Stimulated activated CD4-positive, alpha-beta T cell treated with anti-CD3 and anti-CD28 coated beads, Interleukin-4, amount 100 ng/mL, for 24 hours (primary cell): ENCODE measurements around the gene ARL6.
A peak's percentile ranks its signal among the peaks of the same experiment; 100 is the strongest.

Experiments
- DNase-seq: peaks from one replicate; pipeline ENCODE4 v3.0.0-alpha.2; 2020

The ARL6 gene, protein sequence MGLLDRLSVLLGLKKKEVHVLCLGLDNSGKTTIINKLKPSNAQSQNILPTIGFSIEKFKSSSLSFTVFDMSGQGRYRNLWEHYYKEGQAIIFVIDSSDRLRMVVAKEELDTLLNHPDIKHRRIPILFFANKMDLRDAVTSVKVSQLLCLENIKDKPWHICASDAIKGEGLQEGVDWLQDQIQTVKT

DNA sequence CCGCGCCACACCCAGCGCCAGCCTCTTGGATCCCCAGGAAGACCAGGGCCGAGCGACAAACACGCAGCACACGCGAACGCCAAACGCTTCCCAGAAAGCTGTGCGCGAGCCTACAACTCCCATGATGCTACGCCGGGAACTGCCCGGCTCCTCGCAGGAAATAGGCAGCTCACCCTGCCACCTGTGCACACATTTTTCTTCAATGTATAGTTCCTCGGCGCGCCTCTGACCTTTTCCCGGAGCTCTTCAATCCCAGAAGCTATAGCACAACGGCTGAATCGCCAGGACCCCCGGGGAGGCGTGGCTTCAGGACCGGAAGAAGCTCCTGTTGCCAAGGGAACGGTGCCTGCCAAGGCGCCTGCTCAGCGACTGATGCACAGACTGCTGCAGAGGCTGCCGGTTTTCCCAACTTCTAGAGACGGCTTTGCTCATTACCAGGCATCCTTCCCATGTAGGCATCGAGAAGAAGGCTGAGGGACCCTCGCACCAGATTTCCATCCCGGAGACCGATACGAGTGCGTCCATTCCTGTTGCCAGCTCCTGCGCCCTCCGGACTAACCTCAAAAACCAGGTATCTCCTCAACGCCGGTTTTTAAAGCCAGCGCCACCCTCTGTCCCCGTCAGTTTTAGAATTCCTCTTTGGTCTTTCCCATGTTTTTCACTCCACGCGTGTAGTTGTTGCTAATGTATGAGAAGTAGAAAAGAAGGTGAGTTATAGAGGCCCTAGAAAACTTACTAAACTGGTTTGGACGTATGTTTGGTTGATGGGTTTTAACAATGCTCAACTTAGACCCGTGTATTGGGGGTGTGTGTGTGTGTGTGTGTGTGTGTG, at the start of gene ARL6:
TSS of gene ARL6 (plus strand) at position 352 of the 832 bp plus-strand sequence. CDS start 3,350 bp downstream, outside the sequence.
- DNase-seq, result peak; percentile 74

DNA sequence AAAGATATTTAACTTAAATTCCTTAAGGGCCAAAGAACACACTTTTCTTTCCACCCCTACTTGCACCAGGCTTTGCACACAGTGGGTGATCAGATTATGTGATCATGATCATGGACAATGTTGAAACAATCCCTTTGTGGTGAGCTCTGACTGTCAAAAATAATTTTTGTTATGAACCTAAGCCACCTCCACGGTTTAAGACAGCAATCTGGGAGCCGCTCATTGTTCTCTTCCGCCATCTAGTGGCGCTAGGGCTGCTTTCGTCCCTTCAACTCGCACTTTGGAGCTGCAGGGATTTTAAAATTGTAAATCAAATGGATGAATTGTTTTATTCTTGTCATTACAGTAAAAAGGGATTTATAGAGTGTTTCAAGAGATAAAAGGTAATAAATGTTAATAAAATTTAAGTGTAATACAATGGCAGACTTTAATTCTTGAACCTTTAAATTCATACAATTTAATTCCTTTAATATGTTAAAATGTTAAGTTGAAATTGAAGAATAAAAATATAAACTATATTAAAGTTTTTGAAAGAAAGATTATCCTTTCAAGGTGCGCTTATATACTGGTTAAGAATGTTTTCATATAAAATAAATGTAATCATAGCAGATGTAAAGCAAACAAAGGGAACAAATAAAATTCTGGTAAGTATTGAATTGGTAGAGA, 45.3 kb upstream of the ARL6 start:
- DNase-seq, result peak; percentile 62

DNA sequence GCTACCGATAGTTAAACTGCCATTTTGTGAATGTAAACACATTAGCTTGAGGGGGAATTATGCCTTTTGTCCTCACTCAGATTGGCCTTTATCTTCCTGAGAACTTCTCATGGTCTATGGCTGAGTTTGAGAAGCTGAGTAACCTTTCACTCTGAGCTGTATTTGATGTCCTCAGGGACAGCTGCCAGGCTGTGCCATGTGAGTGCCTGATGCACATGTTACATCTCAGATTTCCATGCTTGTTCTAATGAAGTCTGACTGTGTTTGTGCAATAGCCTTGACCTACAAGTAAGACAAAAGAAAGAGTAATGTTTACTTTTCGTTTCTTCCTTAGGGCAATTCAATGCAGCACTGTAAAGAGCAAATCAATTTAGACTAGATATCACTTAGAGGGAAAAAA, 44.1 kb upstream of the ARL6 start:
- no peak for DNase-seq

DNA sequence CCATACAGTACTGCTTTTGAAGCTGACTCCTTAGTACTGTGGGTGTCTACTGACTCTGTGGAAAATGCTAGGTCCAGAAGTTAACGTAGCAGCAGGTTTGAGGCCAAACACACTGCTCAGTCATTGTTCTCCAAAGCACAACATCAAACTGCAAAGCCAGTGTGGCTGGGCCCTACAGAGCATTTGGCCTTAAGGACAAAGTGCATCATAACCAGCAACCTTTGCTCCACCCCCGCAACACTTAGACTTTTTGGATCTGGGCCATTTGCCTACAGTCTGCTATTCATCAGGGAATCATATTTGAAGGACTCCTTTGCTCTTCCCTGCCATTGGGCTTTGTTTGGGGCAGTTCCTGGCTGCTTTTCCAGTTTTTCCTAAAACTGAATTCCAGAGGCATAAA, 43.1 kb upstream of the ARL6 start:
- no peak for DNase-seq

DNA sequence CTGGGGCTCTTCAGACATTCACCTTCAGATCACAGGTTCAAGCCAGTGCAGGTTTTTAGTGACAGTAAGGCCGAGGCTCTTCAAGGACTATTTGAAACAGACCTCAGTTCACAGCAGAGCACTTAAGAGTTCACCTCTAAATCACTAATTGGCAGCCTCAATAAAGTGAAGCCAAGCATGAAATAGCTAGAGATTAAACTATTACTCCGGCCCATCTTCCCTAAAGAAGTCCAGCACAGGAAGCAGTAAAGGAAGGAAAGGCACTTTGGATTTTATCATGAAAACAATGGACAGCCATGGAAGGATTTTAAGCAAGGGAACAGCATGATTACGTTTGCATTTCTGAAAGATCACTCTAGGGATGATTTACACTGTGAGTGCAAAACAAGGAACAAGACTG, 27.6 kb upstream of the ARL6 start:
- no peak for DNase-seq

DNA sequence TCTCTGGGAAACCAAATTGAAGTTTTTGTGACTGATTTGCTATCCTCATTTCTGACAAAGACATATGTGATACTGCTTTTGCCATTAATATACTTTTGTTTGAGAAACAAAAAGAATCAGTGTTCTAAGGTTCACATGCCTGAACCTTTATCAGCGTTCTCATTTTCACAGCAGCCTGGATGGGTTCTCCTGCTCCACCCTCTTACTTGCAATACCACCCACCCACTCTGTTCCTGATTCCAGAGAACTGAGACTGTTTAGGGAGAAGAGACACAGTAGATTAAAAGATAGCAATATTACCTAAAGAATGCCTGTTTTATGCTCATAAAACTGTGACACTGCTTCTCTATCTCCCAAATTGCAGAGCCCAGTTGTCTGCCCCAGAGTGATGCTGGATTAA, 25.8 kb upstream of the ARL6 start:
- DNase-seq, result no peak

DNA sequence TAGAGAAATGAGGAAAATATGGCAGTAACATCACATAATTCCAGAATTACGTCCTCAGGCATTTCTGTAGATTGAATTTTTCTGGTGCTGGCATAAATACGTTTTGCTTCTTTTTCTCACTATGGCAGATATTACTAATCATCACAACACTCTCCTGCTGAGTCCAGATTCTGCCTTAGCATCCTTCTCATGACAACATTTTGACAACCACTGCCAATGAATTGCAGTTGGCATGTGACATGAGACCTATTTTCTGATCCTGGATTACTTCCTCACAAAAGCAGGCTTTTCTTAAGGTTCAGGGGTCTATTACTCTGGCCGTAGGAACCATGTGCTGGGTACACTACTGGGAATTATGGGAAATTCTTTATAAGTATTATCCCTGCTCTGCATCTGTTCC, 22.5 kb upstream of the ARL6 start:
- DNase-seq, result no peak

DNA sequence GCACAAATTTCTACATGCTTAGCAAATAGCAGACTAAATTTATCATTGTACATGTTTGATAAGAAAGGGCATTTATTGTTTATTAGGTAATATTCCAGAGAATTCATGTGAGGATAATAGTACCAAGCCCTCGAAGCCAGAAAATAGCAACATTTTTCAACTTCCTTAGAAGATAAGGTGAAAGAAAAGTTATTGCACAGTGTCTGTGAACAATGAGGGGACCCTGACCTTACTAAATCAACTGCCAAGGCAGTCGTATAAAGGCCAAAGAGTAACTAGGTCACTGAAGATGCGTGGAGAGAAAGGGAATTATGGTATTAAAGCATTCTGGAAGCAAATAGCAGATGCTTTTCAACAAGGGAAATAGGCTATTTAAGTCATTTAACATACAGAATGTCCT, 20.3 kb upstream of the ARL6 start:
- DNase-seq, result no peak

DNA sequence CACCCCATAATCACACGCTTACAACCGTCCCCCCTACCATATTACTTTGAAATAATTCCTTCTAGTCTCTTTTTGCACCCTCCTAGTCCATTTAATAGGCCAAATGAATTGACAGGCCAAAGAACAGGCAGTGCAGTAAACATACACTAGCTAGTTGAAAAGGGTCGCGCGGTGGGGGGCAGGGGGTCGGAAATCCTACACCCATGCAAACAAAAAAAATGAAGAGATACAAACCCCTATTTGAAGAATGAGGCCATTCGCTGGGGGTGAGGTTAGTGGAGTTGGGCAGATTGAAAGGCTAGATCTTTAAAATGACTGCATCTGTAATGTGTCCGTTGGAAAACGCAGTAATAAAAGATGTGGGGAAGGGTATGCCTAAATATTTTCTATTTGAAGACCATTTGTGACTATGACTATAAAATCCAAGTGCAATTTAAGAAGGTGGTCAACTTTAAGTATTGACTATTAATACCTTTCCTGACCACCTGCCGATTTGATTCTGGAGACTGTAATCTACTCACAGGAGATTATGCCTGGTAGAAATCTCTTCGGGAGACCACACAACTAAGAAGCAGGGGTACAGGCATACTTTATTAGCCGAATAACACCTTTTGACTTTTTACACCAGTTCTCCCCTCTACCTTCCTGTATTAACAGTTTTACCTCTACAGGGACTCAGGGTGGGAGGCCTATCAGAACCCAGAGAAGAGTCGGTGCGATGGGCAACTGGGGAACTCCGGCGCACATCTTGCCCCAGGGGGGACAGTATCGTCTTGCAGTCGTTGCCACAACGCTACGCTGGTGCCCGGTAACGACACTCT, 762 bp upstream of the ARL6 start:
- DNase-seq, result no peak

DNA sequence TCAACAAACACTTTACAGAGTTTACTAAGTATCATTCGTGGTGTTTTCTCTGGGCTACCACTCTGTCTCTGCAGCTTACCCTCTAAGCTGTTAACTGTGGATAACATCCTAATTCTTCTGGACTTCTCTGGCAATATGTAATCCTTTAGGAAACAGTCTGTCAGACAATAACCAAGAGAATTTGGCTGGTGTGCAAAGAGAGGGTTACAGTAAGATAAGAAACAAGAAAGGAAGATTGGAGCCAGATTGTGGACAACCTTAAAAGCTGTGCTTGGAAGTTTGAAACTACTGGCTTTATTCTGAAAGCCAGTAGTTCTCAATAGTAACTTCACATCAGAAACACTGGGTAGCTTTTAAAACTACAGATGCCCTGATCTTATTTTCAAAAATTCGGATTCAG, 778 bp downstream of the ARL6 start:
- DNase-seq, result no peak

DNA sequence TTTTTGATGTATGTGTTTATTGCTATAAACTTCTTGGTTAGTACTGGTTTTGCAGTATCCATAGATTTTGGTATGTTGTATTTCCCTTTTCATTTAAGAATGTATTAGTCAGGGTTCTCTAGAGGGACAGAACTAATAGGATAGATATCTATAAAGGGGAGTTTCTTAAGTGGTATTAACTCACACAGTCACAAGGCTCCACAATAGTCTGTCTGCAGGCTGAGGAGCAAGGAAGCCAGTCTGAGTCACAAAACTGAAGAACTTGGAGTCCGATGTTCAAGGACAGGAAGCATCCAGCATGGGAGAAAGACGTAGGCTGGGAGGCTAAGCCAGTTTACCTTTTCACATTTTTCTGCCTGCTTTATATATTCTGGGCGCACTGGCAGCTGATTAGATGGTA, 8.4 kb downstream of the ARL6 start:
- DNase-seq, result no peak

DNA sequence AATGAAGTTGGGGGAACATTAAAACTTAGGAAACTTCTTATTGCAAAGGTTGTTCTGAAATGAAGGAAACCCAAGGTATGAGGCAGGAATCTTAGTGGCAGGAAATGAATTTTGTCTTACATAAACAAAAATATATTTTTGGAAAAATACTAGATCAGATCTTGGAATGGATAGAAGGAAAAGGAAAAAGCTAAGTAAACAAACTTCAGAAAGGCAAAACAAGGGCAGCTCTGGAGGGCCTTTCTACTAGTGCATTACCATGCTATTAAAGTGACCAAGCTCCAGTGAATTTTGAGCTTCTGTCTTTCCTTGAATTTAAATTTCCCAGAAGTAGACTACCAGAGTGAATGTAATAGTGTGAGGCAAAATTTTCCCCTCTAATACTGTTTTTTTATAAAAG, 13.6 kb downstream of the ARL6 start:
- DNase-seq, result no peak

DNA sequence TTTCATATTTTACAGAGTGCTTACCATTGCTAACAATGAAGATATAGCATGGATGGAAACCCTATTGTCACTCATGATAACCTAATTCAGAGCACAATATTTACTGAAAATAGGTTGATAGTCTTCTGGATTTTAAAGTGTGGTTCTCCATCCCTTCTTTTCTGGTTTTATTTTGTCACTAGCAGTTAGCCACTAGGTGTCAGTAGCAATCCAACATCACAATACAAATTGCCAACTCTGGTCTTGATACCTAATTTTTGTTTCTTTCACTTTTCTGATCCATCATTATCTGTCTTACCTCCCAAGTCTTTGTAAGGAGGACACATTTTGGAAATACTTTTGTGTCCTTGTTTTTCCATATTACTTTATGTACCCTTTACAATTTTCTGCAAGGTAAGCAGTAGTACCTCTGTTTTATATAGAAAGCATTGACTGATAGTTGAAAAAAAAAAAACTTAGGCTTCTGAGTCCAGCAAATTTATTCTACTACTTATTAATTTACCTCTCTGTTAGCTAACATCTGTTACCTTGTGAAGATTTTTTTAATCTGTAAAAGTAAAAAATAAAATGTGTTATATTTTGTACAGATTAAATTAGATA, 29.0 kb downstream of the ARL6 start:
- peak; percentile 6 for DNase-seq

DNA sequence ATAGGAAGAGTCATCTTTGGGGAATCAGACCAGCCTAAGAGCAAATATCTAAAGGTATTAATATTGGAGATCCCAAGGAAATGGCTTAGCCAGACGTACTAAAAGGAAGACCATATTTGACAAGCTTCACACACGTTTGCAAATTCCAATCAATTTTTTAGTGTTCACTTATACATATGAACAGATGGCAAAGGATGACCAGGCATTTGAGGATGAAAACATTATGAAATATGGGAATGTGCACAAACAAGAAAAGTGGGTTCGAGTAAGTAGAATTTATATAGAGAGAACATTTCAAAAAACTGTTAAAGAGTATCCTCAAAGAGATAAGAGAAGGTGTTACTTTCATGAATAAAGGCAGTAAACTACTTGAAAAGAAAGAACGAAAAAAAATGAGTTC, 31.4 kb downstream of the ARL6 start:
- DNase-seq, result no peak

DNA sequence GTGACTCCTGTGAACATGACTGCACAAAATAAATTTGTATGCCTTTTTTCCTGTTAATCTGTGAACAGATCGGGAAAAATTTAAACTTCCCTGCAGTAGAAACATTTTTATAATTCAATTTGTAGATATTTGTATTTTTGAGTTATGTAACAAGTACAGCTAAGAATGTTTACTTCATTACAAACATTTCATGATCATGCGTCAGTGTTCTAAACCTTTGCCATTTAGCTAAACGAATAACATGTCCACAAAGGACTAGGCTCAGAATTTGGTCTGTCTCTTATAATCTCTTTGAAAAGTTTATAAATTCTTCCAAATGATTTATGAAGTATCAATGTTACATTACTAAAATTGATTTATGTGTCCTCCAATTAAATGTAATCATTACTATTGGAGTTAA, 39.9 kb downstream of the ARL6 start:
- DNase-seq, result no peak

DNA sequence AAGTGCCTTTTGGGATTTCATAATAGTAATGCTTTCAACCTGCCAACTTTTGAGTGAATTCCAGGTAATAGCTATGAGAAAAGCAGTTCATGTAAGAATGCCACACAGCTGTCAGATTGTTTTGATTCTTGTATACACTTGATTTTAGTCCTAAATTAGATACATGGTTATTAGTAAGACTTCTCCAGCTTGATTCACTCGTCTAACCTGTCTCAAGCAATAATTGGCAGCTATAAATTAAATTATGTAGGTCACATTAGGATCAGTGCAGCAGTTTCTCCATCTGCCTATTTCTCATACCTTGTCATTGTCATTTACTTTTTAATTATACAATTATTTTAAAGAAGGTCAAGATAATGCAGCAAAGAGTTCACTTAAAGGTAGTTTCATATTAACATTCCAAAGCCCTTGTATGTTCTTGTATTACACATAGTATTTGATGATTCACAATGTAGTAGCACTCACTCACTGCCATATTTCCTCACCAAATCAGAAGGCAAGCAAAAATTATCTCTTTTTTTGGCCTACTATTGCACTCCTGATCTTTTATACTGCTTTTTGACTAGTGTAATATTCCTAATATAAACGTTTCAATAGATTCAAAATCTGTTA, 46.3 kb downstream of the ARL6 start:
- DNase-seq, result no peak

DNA sequence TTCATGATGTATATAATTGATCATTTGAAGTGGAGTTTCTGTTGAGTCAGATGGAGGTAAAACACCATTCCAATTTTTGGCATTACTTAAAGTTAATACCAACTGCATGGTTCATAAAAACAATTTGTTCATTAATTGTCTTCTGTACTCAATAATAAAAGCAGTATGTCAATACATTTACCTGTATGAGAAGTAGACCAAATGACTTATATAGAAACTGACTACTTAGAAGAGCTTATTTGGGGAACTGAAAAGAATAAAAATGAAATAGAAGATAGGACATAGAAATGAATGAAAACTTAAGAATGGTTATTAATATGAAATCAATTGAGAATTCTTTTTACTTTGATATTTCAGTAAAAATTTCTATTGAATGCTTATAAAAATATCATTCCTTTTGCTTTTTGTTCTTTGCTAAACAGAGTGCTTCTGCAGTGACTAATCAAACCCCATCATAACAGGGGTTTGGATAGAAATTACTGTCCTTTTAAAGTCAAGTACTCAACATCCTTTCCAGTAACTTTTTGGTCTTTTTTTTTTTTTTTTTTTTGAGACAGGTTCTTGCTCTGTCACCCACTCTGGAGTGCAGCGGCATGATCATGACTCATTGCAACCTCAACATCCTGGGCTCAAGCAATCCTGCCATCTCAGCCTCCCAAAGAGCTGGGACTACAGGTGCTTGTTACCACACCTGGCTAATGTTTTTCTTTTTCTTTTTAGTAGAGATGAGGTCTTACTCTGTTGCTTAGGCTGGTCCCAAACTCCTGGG, 50.8 kb downstream of the ARL6 start:
- peak; percentile 15 for DNase-seq

DNA sequence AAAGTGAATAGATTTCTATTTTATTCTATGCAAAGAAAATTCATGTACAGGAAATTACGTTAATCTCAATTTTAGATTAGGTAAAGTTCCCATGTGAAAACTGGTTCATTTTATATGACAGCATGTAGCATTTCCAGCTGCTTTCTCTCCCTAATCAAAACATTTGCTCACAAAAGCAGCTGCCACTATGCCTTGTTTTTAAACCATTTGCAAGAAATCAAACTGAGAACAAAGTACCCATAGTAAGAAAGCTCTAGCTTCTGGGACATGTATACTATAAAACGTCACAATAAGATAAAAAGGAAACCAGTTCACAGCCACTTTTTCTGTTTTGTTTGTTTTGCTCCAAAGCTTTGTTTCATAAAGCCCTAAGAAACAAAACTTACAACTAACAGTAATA, 52.3 kb downstream of the ARL6 start:
- no peak for DNase-seq

DNA sequence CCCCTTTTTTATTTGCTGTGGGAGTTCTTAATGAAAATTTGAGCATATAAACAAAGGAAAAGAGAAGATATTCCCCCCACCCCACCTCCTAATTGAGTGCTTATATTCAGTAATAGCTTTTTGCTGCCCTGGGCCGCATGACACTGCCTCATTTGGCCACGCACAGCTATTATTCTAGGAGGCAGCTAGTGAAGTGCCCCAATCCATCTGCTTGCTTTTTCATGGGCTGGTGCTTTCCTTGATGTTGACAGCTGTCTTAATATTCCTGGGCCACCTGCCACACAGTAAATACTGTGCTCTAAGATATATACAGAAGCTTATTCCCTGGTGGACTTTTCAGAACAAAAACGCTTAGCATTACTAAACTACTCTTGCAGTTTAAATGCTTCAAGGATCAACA, 53.4 kb downstream of the ARL6 start:
- no peak for DNase-seq

DNA sequence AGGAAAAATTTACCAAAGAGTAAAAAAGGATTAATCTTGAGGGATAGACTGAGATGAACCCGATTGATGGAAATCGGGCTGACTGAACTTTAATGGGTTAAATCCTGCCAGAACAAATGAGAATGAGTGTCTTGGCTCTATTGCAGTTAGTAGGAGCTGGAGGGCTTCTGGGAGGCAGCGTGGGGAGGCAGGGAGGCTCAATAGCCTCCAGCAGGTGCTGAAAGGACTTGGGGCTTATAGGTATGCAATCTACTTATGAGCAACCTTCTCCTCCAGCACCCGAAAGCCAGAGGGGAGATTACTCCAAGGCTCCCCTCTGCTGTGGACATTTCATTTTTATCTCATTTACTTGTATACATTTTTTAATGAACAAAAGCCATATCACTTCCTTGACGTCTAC, 56.2 kb downstream of the ARL6 start:
- no peak for DNase-seq

DNA sequence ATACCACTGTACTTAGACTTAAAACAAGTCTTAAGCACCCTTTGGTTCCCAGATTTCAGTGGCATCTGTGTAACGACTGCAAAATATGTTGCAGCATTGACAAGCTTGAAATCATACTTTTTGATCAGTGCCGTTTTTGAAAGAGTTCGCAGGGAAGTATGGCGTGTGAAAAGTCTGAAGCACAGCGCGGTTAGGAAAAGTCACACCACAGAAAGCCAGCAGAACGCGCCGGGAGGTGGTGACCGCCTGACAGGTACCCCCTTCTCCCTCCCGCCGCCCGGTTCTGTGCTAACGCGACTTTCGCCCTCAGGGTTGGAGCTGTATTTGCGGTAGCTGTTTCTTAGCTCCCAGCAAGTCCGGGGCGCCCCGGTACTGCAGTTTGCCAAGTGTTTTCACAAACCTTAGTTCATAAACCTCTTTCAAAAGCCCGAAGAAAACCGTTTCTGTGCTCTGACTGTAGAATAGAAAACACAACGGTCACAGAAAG, 56.8 kb downstream of the ARL6 start:
- DNase-seq, result peak; percentile 47
